Duodenal mucosa (tissue), 2 donors: ENCODE data around the gene SYNJ2.
A peak's percentile ranks its signal among the peaks of the same experiment; 100 is the strongest.

Source experiments
- H3K27ac ChIP-seq: one replicate; pipeline ENCODE4 v1.7.0; 2013; ENCODE audit warnings: low read depth, low read length
- H3K27me3 ChIP-seq, 2 donors: one replicate each; pipeline ENCODE4 v1.7.0; 2013; ENCODE audit warnings: low read length in 2 of 2, control low read depth in 1 of 2; ENCODE audit not compliant: insufficient read depth in 2 of 2, control insufficient read depth in 1 of 2
- H3K36me3 ChIP-seq, 2 donors: one replicate each; pipeline ENCODE4 v1.7.0; 2013; ENCODE audit warnings: low read length in 2 of 2, control low read depth in 1 of 2; ENCODE audit not compliant: insufficient read depth in 2 of 2, control insufficient read depth in 1 of 2
- H3K4me1 ChIP-seq, 2 donors: one replicate each; pipeline ENCODE4 v1.7.0; 2013; ENCODE audit warnings: low read length in 2 of 2, control low read depth in 1 of 2; ENCODE audit not compliant: insufficient read depth in 2 of 2, control insufficient read depth in 1 of 2
- H3K4me3 ChIP-seq, 2 donors: one replicate each; pipeline ENCODE4 v1.7.0; 2013; ENCODE audit warnings: low read length in 2 of 2, low read depth in 1 of 2
- H3K9ac ChIP-seq, 2 donors: one replicate each; pipeline ENCODE4 v1.7.0; 2013; ENCODE audit warnings: low read length in 2 of 2, low read depth in 1 of 2
- H3K9me3 ChIP-seq, 2 donors: one replicate each; pipeline ENCODE4 v1.7.0; 2013; ENCODE audit warnings: low read length in 2 of 2, control low read depth in 1 of 2; ENCODE audit not compliant: control insufficient read depth in 1 of 2

SYNJ2 gene

GRCh38 chr6:158033077-158033750, 51.6 kb downstream of the SYNJ2 start:
- Histone ChIP-seq H3K4me1 (peaks cover 27 to 30% of the 10 kb centered on the region in 2 donors), H3K9ac (peak overlapping the region in 1 of 2 donors; percentile 14), H3K27me3 (no peaks in the 10 kb centered on the region), H3K36me3 (peaks cover 5 to 24% of the 10 kb centered on the region in 2 donors), H3K9me3 (no peaks in the 10 kb centered on the region), H3K27ac (no peak overlapping the region), H3K4me3 (no peak overlapping the region)

GRCh38 chr6:158033751-158034702, 52.4 kb downstream of the SYNJ2 start:
- no peak overlapping the region for H3K27ac ChIP-seq
- no peak overlapping the region for H3K9ac ChIP-seq
- no peaks in the 10 kb centered on the region for H3K9me3 ChIP-seq
- no peaks in the 10 kb centered on the region for H3K27me3 ChIP-seq
- peak overlapping the region; percentile 3 to 45 for H3K4me3 ChIP-seq
- peaks cover 27 to 30% of the 10 kb centered on the region in 2 donors for H3K4me1 ChIP-seq
- H3K36me3 ChIP-seq = peaks cover 5 to 24% of the 10 kb centered on the region in 2 donors

GRCh38 chr6:158036261-158036660, 54.6 kb downstream of the SYNJ2 start:
- Histone ChIP-seq H3K27me3 (no peaks in the 10 kb centered on the region), H3K4me1 (peaks cover 33 to 40% of the 10 kb centered on the region in 2 donors), H3K4me3 (no peak overlapping the region), H3K36me3 (peaks cover 0 to 13% of the 10 kb centered on the region in 2 donors), H3K27ac (no peak overlapping the region), H3K9me3 (no peaks in the 10 kb centered on the region), H3K9ac (no peak overlapping the region)

- no peaks in the 10 kb centered on the region for H3K27me3 ChIP-seq
- H3K4me1 ChIP-seq = peaks cover 26 to 35% of the 10 kb centered on the region in 2 donors
- H3K4me3 ChIP-seq = no peak overlapping the region
- no peak overlapping the region for H3K27ac ChIP-seq
- peaks cover 0 to 13% of the 10 kb centered on the region in 2 donors for H3K36me3 ChIP-seq
- H3K9me3 ChIP-seq = no peaks in the 10 kb centered on the region
- H3K9ac ChIP-seq = no peak overlapping the region
Measured at GRCh38 chr6:158037021-158037420, 55.4 kb downstream of the SYNJ2 start.

GRCh38 chr6:158037771-158038170, 56.1 kb downstream of the SYNJ2 start:
- Histone ChIP-seq H3K27ac (no peak overlapping the region), H3K4me1 (peaks cover 20 to 31% of the 10 kb centered on the region in 2 donors), H3K27me3 (no peaks in the 10 kb centered on the region), H3K4me3 (no peak overlapping the region), H3K9ac (no peak overlapping the region), H3K9me3 (no peaks in the 10 kb centered on the region), H3K36me3 (peaks cover 0 to 19% of the 10 kb centered on the region in 2 donors)

GRCh38 chr6:158038291-158039177, 56.9 kb downstream of the SYNJ2 start:
- Histone ChIP-seq H3K36me3 (peaks cover 0 to 19% of the 10 kb centered on the region in 2 donors), H3K4me3 (no peak overlapping the region), H3K27me3 (no peaks in the 10 kb centered on the region), H3K4me1 (peaks cover 15 to 28% of the 10 kb centered on the region in 2 donors), H3K9ac (no peak overlapping the region), H3K9me3 (no peaks in the 10 kb centered on the region), H3K27ac (no peak overlapping the region)

- Histone ChIP-seq H3K4me1 (peaks cover 17 to 26% of the 10 kb centered on the region in 2 donors), H3K9ac (no peak overlapping the region)
Measured at GRCh38 chr6:158039178-158039557, 57.5 kb downstream of the SYNJ2 start.

GRCh38 chr6:158039571-158040050, 57.9 kb downstream of the SYNJ2 start:
- H3K4me3 ChIP-seq = no peak overlapping the region
- H3K27ac ChIP-seq = no peak overlapping the region
- H3K36me3 ChIP-seq = peaks cover 0 to 19% of the 10 kb centered on the region in 2 donors
- H3K4me1 ChIP-seq = peaks cover 18 to 26% of the 10 kb centered on the region in 2 donors
- H3K27me3 ChIP-seq = no peaks in the 10 kb centered on the region
- no peak overlapping the region for H3K9ac ChIP-seq
- no peaks in the 10 kb centered on the region for H3K9me3 ChIP-seq

More at GRCh38 chr6:158039178-158039557, 57.5 kb downstream of the SYNJ2 start:
- no peaks in the 10 kb centered on the region for H3K9me3 ChIP-seq
- H3K36me3 ChIP-seq = peaks cover 0 to 19% of the 10 kb centered on the region in 2 donors
- H3K27ac ChIP-seq = no peak overlapping the region
- H3K4me3 ChIP-seq = no peak overlapping the region
- H3K27me3 ChIP-seq = no peaks in the 10 kb centered on the region

- H3K27me3 ChIP-seq = no peaks in the 10 kb centered on the region
- no peak overlapping the region for H3K9ac ChIP-seq
- H3K4me3 ChIP-seq = no peak overlapping the region
- peaks cover 0 to 19% of the 10 kb centered on the region in 2 donors for H3K36me3 ChIP-seq
- H3K9me3 ChIP-seq = no peaks in the 10 kb centered on the region
- H3K27ac ChIP-seq = peak overlapping the region; percentile 51
- peaks cover 16 to 25% of the 10 kb centered on the region in 2 donors for H3K4me1 ChIP-seq
Measured at GRCh38 chr6:158040051-158040803, 58.6 kb downstream of the SYNJ2 start.
